IMR-90 (cell line): ENCODE measurements around the gene OR1A1.
"Not testable (repeated sequence)": the region's sequence is repeated elsewhere in the genome, so short reads cannot be mapped to it uniquely, and the experiment has no call there.

Source experiments
- BHLHE40 ChIP-seq: fragments of 150-350 bp; IDR thresholded peaks from 2 replicates; pipeline ENCODE4 v1.6.1; 2016; ENCODE audit warnings: mild to moderate bottlenecking, low read depth, low read length
- CEBPB ChIP-seq: IDR thresholded peaks from 2 replicates; pipeline ENCODE4 v1.6.1; 2012; ENCODE audit warnings: low read depth, low read length, improper control_type of control experiment
- MAZ ChIP-seq: IDR thresholded peaks from 2 replicates; pipeline ENCODE4 v1.6.1; 2012; ENCODE audit warnings: low read depth, mild to moderate bottlenecking, low read length, improper control_type of control experiment, moderate library complexity, borderline replicate concordance
- POLR2A ChIP-seq: IDR thresholded peaks from 2 replicates; pipeline ENCODE4 v1.6.1; 2012; ENCODE audit warnings: mild to moderate bottlenecking, low read depth, low read length
- RCOR1 ChIP-seq: IDR thresholded peaks from 2 replicates; pipeline ENCODE4 v1.6.1; 2012; ENCODE audit warnings: mild to moderate bottlenecking, low read length, improper control_type of control experiment; ENCODE audit not compliant: insufficient replicate concordance
- TF ChIP-seq, protein P1 (sequence below): conservative IDR thresholded peaks from 2 replicates; pipeline ENCODE4 v1.5.1; 2012; ENCODE audit warnings: mild to moderate bottlenecking, low read depth, low read length, improper control_type of control experiment
- TF ChIP-seq, protein P2 (sequence below): fragments of 150-350 bp; IDR thresholded peaks from 2 replicates; pipeline ENCODE4 v1.6.1; 2016; ENCODE audit warnings: low read depth, mild to moderate bottlenecking, low read length, moderate library complexity, borderline replicate concordance

DNA sequence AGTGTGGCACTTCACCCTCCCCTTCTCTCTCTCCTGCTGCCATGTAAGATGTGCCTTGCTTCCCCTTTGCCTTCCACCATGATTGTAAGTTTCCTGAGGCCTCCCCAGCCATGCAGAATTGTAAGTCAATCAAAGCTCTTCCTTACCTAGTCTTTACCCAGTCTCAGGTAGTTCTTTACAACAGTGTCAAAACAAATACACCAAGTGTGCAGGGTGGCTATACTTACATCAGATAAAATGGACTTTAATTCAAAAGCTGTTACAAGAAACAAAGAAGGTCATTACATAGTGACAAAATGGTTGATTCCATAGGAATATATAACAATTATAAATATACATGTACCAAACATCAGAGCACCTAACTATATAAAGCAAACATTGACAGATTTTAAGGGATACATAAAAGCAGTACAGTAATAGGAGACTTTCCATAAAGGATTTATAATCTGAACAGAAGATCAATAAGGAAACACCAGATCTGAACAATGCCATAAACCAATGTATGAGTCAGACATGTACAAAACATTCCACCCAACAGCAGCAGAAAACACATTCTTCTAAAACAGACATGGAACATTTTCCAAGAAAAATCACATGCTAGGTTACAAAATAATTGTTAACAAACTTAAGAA is 17.4 kb downstream of the OR1A1 start:
- TF ChIP-seq, protein P1, sequence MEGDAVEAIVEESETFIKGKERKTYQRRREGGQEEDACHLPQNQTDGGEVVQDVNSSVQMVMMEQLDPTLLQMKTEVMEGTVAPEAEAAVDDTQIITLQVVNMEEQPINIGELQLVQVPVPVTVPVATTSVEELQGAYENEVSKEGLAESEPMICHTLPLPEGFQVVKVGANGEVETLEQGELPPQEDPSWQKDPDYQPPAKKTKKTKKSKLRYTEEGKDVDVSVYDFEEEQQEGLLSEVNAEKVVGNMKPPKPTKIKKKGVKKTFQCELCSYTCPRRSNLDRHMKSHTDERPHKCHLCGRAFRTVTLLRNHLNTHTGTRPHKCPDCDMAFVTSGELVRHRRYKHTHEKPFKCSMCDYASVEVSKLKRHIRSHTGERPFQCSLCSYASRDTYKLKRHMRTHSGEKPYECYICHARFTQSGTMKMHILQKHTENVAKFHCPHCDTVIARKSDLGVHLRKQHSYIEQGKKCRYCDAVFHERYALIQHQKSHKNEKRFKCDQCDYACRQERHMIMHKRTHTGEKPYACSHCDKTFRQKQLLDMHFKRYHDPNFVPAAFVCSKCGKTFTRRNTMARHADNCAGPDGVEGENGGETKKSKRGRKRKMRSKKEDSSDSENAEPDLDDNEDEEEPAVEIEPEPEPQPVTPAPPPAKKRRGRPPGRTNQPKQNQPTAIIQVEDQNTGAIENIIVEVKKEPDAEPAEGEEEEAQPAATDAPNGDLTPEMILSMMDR = not testable (repeated sequence)
- TF ChIP-seq, protein P2, sequence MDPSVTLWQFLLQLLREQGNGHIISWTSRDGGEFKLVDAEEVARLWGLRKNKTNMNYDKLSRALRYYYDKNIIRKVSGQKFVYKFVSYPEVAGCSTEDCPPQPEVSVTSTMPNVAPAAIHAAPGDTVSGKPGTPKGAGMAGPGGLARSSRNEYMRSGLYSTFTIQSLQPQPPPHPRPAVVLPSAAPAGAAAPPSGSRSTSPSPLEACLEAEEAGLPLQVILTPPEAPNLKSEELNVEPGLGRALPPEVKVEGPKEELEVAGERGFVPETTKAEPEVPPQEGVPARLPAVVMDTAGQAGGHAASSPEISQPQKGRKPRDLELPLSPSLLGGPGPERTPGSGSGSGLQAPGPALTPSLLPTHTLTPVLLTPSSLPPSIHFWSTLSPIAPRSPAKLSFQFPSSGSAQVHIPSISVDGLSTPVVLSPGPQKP = not testable (repeated sequence)
- not testable (repeated sequence) for TF ChIP-seq CEBPB, POLR2A, RCOR1, MAZ, BHLHE40
